H1 (cell line): ENCODE measurements around the gene ZNG1A.
"Not testable (repeated sequence)": the region's sequence is repeated elsewhere in the genome, so short reads cannot be mapped to it uniquely, and the experiment has no call there.

Source experiments
- CTCF ChIP-seq, 3 experiments: IDR thresholded peaks; 1 replicate in 2 of 3; 2 replicates in 1 of 3; pipeline versions ENCODE4 v1.5.1 to v1.6.1; 2011; ENCODE audit warnings: low read length in 3 of 3, mild to moderate bottlenecking in 3 of 3, inconsistent platforms in 2 of 3, low read depth in 1 of 3, moderate library complexity in 1 of 3; ENCODE audit not compliant: insufficient read depth in 1 of 3; ENCODE audit errors: control extremely low read depth in 1 of 3
- GTF2F1 ChIP-seq: IDR thresholded peaks from 2 replicates; pipeline ENCODE4 v1.6.1; 2012; ENCODE audit warnings: low read depth, low read length, improper control_type of control experiment, borderline replicate concordance
- KDM1A ChIP-seq: fragments of 200-600, 300-600 bp; sonication (generic); IDR thresholded peaks from 2 replicates; pipeline ENCODE4 v1.7.1; 2016; ENCODE audit warnings: mild to moderate bottlenecking, low read length, borderline replicate concordance
- POLR2AphosphoS5 ChIP-seq: IDR thresholded peaks from 2 replicates; pipeline ENCODE4 v1.6.1; 2011; ENCODE audit warnings: low read depth, low read length
- RFX5 ChIP-seq: IDR thresholded peaks from 2 replicates; pipeline ENCODE4 v1.6.1; 2011; ENCODE audit warnings: low read depth, low read length, improper control_type of control experiment, borderline replicate concordance
- USF2 ChIP-seq: IDR thresholded peaks from 2 replicates; pipeline ENCODE4 v1.6.1; 2011; ENCODE audit warnings: low read length, improper control_type of control experiment

DNA sequence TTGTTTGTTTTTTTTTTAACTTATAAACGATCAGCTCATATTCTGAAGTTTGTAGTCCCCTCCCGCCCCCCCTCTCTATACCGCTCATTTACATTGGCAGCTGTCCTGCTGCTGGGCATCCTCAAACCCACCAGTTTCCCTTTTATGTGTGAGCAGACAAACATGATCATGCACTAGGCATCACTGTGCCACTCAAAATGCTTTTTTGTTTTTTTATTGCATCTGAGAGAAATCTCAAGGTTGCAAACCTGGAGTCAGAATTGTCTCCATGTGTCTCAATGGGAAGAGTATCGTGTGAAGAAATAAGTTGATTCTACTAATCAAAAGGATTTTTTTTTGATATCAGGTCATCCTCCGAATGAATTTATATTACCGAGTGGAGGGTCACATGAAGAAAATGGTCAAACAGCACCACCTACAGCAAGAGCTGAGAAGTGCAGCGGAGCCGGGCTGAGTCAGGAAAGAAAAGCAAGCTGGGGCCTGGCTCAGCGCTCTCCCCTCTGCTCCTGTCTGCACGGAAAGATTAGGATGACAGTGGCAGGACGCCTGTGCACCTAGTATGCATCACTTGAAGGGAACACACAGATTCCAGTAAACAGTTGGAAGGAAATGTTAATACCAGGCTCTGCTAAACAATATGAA is 90.3 kb downstream of the ZNG1A start:
- not testable (repeated sequence) for TF ChIP-seq CTCF (IDR thresholded peaks at IDR 0.05; ENCODE audit: control extremely low read depth in 1 of 3, insufficient read depth in 1 of 3, low read depth in 1 of 3, low read length in 3 of 3); USF2; KDM1A; RFX5; GTF2F1; POLR2AphosphoS5
